GM10248 (cell line): ENCODE results near the gene CDNF.
A peak's percentile ranks its signal among the peaks of the same experiment; 100 is the strongest.

Experiments
- CTCF ChIA-PET: fragments of 300-600 bp; sonication (Branson Sonifier 250); formaldehyde crosslinking; extraction: SDS; loops from one replicate; lab custom pipeline; 2021; ENCODE audit warnings: antibody characterized with exemption; lab: Yijun Ruan, JAX
- POLR2A ChIA-PET: fragments of 350-650 bp; sonication (Branson Sonifier 250); formaldehyde crosslinking; extraction: SDS; loops from one replicate; lab custom pipeline; 2020; ENCODE audit warnings: antibody characterized with exemption; lab: Yijun Ruan, JAX
- DNase-seq: peaks from one replicate; pipeline ENCODE4 v3.0.0; 2012; ENCODE audit errors: extremely low spot score
- CTCF ChIP-seq: IDR thresholded peaks from 2 replicates; pipeline ENCODE4 v1.5.1; 2012; ENCODE audit warnings: mild to moderate bottlenecking, low read depth; ENCODE audit errors: extremely low read depth, missing control alignments, control extremely low read depth

CDNF gene

GRCh38 chr10:14837757-14838581 lies at the start of gene CDNF, which contains the start of the genes HSPA14 and MSANTD7:
TSS of gene CDNF (minus strand) at chr10:14838037. CDS start at chr10:14837946, 91 bp downstream.
TSS of gene HSPA14 (plus strand) at chr10:14838306. CDS start at chr10:14838403, 97 bp downstream.
TSS of gene MSANTD7 (plus strand) at chr10:14838306. CDS start at chr10:14842285, 3,979 bp downstream.
- no peak for TF ChIP-seq CTCF
- DNase-seq = peak; percentile 99
- ChIA-PET CTCF (interaction anchor here (0.8 to 3.1 kb wide), 17 partner anchors 9 to 340 kb away, joined by 3 to 17 read pairs (median 4); partner anchors contain the start of genes MEIG1 and SUV39H2), POLR2A (interaction anchor here (0.7 to 1.5 kb wide), 6 partner anchors 10 to 653 kb away, joined by 3 to 7 read pairs (median 4); partner anchors contain the start of gene SUV39H2)

- CTCF ChIA-PET = no interaction called here
- DNase-seq = no peak
- POLR2A ChIA-PET = no interaction called here
- TF ChIP-seq CTCF = no peak
Observed at GRCh38 chr10:14884082-14884481, 46.2 kb upstream of the CDNF start.

GRCh38 chr10:14880229-14880628 lies 42.4 kb upstream of the CDNF start:
- DNase-seq = no peak
- ChIA-PET POLR2A (no interaction called here), CTCF (interaction anchor here (1.3 to 2.9 kb wide), 4 partner anchors 9 to 343 kb away, joined by 3 to 11 read pairs (median 3); no protein-coding TSS in a partner anchor)
- TF ChIP-seq CTCF = no peak

GRCh38 chr10:14879928-14880193 lies 42.0 kb upstream of the CDNF start:
- TF ChIP-seq CTCF = no peak
- DNase-seq = no peak
- CTCF ChIA-PET = interaction anchor here (1.3 to 2.9 kb wide), 4 partner anchors 9 to 343 kb away, joined by 3 to 11 read pairs (median 3); no protein-coding TSS in a partner anchor
- POLR2A ChIA-PET = no interaction called here

- DNase-seq = no peak
- ChIA-PET POLR2A (interaction anchor here (1.7 kb wide), 1 partner anchor 41 kb away, joined by 7 read pairs; the partner anchor contains the start of genes CDNF, HSPA14 and MSANTD7), CTCF (interaction anchor here (1.0 to 2.9 kb wide), 12 partner anchors 8 to 342 kb away, joined by 3 to 11 read pairs (median 4); partner anchors contain the start of genes CDNF, HSPA14 and MSANTD7)
- no peak for TF ChIP-seq CTCF
Observed at GRCh38 chr10:14879124-14879927, 41.5 kb upstream of the CDNF start.
